Inflammatory macrophage treated with lipopolysaccharide for 1 hour (primary cell): ENCODE data around the gene PLXNB3.
"Not testable (repeated sequence)": the region's sequence is repeated elsewhere in the genome, so short reads cannot be mapped to it uniquely, and the experiment has no call there.

Experiments
- DNase-seq, 2 donors: peaks; one replicate each; pipeline ENCODE4 v3.0.0-alpha.2; 2020 to 2022

The PLXNB3 gene

DNA sequence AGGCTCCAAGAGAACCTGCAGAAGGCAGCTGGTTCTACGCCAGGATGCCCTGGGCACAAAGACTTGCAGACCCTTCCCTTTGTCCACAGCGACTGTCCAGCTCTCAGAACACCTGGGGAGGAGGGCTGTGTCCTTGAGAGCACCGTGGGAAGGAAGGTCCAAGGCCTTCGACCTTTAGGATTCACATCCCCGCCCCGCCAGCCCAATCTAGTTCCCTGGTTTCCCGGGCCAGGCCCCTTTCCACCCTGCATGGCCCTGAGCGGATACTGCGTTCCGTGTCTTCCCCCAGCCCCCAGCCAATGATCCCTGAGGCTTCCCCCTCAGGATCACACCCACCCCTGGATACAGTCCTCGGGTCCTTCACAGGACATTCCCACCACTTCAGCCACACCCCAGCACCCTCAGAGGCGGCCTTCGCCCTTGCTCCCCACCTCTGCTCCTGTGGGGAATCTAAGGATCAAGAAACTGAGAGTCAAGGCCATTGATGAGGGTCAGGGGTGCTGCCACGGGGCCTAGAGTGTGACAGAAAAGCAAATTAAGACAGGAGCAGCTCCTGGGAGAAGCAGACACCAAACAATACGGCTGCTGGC, 30.3 kb upstream of the PLXNB3 start:
- DNase-seq: no peak

- no peak for DNase-seq
These were observed 29.2 kb upstream of the PLXNB3 start for GRCh38 chrX:153734871-153735270.

DNA sequence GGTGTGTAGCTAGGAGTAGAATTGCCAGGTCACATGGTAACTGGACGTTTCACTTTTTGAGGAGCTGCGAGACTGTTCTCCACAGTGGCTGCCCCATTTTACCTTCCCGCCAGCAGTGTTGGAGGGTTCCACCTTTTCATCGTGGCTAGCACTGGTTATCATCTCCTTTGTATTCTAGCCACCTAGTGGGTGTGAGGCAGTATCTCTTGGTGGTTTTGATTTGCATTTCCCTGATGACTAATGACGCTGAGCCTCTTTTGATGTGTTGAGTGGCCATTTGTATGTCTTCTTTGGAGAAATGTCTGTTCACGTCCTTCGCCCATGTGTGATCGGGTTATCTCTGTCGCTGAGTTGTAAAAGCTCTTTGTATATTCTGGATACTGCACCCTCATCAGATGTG, 28.8 kb upstream of the PLXNB3 start:
- no peak for DNase-seq

GRCh38 chrX:153736071-153736820, 27.8 kb upstream of the PLXNB3 start:
- DNase-seq: no peak

DNA sequence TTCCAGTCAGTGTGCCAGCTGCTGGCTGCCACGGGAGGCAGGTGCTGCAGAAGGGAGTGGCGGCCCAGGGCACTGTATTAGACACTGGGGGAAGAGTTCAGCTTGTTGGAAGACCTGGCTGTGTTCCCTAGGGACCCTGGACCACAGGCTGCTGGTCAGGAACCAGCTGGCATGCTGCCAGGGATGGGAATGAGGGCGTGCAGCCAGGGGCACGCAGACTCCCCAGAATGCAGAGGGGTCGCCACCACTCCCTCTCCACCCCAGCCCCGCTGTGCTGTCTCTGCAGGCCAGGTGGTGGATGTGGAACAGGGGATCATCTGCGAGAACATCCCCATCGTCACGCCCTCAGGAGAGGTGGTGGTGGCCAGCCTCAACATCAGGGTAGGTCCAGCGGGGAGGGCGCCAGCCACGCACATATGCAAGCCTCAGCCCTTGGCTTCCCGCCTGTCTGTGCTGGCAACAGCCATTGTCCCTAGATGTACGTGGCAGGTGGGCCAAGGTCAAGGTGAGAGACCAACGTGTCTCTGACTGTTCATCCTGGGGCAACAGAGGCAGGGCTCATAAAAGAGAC, 27.1 kb upstream of the PLXNB3 start:
- no peak for DNase-seq

- DNase-seq: no peak
These were observed 25.9 kb upstream of the PLXNB3 start for GRCh38 chrX:153738056-153738605.

DNA sequence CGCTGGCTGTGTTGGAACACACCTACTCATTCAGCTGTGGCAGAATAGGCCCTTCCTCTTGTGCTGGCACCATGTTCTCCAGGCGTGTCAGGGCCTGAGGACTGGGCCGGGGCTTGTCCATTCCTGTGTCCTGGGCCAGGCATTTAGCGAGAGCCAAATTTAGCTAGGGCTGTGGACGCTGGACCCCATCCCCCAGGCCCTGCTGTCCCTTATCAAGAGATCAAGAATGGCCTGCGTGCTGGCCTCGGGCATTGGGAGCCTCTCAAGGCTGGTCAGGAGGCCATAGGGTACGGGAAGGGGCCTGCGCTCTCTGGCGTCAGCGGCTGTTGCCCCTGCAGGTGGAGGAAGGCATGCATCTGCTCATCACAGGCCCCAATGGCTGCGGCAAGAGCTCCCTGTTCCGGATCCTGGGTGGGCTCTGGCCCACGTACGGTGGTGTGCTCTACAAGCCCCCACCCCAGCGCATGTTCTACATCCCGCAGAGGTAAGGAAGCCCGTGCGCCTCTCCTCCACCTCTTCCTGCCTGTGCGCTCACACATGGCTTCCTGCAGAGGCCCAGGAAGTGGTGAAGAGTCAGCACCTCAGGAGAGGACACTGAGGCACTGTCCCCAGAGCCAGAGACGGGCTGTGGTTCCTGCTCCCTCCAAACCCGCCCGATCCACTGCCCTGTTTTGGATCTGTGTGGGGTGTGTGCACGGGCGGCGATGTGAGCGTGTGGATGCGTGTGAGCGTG, 24.1 kb upstream of the PLXNB3 start:
- DNase-seq: no peak

DNA sequence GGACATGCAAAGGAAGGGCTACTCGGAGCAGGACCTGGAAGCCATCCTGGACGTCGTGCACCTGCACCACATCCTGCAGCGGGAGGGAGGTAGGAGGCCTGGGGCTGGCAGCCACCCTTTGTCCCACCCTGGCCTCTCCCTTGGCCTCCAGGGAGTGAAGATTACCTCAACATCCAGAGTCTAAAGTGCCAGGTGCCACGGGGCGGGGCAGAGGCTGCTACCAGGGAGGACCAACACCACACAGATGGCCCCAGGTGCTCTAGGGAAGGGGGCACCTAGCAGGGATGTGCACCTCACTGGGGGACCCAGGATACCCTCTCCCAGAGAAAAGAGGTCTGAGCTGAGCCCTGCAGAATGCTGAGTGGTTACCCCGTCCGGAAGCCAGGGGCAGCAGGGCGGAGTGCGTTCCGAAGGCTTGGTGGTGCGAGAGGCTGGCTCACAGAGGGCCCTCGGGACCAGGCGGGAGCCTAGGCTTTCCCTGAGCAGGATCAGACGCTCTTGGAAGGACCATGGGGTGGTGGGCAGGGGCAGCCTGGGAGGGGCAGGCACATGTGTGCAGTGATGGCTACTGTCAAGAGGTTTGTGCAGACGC, 23.3 kb upstream of the PLXNB3 start:
- DNase-seq: no peak

DNA sequence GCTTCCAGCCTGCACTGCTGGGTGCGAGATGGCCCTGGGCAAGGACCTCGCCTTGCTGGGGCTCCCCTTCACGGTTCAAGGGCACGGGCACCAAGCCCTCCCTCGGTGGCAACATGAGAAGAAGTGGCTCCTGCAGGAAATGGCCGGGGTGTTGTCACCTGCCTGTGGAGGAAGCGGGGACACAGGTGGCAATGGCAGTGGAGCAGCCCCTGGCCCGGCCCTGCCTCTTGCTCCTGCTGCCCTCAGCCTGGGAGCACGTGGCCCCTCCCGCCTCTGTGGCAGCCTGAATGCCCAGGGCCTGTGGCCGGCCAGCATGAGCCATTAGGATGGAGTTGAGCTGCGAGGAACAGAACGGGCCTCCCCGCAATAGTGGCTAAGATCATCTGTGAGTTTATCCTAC, 22.6 kb upstream of the PLXNB3 start:
- no peak for DNase-seq

DNA sequence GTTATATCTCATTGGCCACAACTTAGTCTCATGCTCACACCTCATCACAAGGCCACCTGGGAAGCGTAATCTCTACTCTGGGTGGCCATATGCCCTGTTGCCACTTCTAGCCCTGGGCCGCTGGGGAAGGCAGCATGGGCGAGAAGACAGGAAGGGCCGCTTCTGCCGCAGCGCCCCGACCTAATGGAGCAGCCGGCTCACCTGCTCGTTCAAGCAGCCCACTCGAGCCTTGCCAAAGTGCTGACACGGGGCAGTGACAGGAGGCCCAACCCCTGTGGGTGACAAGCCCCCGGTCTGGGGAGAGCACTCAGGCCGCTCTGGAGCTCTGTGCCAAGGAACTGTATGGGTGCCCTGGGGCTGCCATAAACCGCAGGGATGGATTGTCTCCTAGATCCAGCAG, 21.9 kb upstream of the PLXNB3 start:
- not testable (repeated sequence) for DNase-seq

DNA sequence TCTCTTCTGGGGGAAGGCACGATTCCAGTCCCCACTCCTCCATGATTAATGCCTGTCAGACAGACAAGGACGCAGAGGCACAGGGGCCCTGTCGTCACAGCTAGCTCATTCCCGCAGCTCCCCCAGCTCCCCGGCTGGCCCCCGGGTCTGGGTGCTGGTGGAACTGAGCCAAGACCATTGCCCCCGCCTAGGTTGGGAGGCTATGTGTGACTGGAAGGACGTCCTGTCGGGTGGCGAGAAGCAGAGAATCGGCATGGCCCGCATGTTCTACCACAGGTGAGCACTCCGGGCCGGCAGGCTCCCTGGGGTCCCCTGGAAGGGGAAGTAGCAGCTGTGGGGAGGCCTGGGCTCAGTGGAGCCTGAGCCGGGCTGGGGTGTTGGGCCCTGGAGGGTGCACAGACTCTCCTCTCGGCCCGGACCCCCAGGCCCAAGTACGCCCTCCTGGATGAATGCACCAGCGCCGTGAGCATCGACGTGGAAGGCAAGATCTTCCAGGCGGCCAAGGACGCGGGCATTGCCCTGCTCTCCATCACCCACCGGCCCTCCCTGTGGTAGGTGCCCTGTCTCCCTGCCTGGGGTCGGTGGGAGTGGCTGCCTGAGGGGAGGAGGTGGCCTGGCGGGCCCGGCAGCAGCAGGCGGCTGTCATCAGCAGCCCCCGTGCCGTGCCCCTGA, 21.1 kb upstream of the PLXNB3 start:
- DNase-seq: not testable (repeated sequence)

GRCh38 chrX:153743468-153744209, 20.4 kb upstream of the PLXNB3 start:
- not testable (repeated sequence) for DNase-seq

- DNase-seq: no peak
These were observed 19.6 kb upstream of the PLXNB3 start for GRCh38 chrX:153744210-153745066.

DNA sequence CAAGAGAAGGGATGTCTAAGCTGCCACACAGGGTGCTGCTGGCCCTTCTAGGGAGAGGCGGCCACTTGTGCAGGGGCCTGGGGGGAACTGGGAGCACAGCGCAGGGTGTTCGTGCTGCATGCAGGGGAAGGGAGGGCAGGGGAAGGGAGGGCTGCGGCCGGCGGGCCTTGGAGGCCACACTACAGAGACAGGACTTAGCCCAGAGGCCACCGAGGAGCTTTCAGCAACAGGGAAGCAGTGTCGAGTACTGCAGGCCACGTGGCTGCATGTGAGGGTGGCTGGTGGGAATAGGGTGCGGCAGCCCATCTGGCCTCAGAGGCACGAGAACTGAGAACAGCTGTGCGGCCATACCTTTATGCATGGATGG, 19.0 kb upstream of the PLXNB3 start:
- not testable (repeated sequence) for DNase-seq

- no peak for DNase-seq
These were observed 17.7 kb upstream of the PLXNB3 start for GRCh38 chrX:153746359-153746758.

- DNase-seq: not testable (repeated sequence)
These were observed 17.1 kb upstream of the PLXNB3 start for GRCh38 chrX:153746991-153747390.

- not testable (repeated sequence) for DNase-seq
These were observed 15.0 kb upstream of the PLXNB3 start for GRCh38 chrX:153749017-153749416.

GRCh38 chrX:153750127-153750774, 13.8 kb upstream of the PLXNB3 start:
- DNase-seq: no peak

DNA sequence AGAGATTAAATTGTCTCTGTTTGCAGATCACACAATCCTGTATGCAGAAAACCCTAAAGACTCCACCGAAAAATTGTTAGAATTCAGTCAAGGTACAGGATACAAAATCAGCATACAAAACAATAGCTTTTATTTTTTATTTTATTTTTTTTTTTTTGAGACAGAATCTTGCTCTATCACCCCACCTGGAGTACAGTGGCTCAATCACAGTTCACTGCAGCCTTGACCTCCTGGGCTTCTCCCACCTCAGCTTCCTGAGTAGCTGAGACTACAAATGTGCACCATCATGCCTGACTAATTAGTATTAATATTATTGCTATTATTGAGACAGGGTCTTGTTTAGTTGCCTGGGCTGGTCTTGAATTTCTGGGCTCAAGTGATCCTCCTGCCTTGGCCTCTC, 8.9 kb upstream of the PLXNB3 start:
- DNase-seq: no peak

DNA sequence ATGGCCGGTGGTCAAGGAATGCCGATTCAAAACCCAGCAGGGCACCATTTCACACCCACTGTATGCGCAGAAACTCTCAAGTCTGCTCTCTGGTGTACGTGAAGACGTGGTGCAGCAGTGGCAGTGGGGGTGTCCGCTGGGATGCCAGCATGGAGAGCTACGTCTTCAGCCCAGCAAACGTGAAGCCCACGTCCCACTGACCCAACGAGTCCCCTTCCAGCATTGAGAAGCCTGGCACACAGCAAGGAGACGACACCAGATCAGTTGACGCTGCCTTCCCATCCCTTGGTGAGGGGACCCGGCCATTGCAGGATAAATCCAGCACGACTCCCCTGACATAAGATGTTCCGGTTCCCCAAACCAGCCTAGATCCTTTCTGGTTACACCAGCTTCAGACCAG, 2.2 kb upstream of the PLXNB3 start:
- no peak for DNase-seq
